T-helper 22 cell (primary cell): Measurements from ENCODE around the gene DYNAP.

ENCODE experiments used
- DNase-seq: peaks from one replicate; pipeline ENCODE4 v3.0.0-alpha.2; 2020; ENCODE audit warnings: low read depth

Gene DYNAP

GRCh38 chr18:54636217-54636616, 45.2 kb downstream of the DYNAP start:
- DNase-seq, result no peak

- DNase-seq, result no peak
These were observed 50.7 kb downstream of the DYNAP start for GRCh38 chr18:54641734-54642133.

GRCh38 chr18:54647176-54647575, 56.1 kb downstream of the DYNAP start:
- no peak for DNase-seq
